AG09319 (cell line): ENCODE data around the gene HIBADH.

ENCODE experiments used
- DNase-seq: peaks from one replicate; pipeline ENCODE4 v3.0.0-alpha.2; 2010; ENCODE audit warnings: low read depth; ENCODE audit errors: extremely low read depth
- CTCF ChIP-seq: IDR thresholded peaks from 2 replicates; pipeline ENCODE4 v1.5.1; 2011; ENCODE audit warnings: low read depth, mild to moderate bottlenecking, inconsistent platforms, low read length, moderate library complexity

Gene HIBADH

GRCh38 chr7:27636326-27637006 is 26.2 kb downstream of the HIBADH start:
- no peak for DNase-seq
- TF ChIP-seq CTCF, result no peak; the same call in 1 of the 2 replicates

GRCh38 chr7:27635728-27636127 is 27.0 kb downstream of the HIBADH start:
- DNase-seq, result no peak
- TF ChIP-seq CTCF, result no peak

- no peak for DNase-seq
- TF ChIP-seq CTCF, result no peak
Measured at GRCh38 chr7:27634671-27635493, 27.8 kb downstream of the HIBADH start.

- DNase-seq, result no peak
- no peak for TF ChIP-seq CTCF
Measured at GRCh38 chr7:27633062-27633461, 29.6 kb downstream of the HIBADH start.

GRCh38 chr7:27631391-27631790 is 31.3 kb downstream of the HIBADH start:
- no peak for DNase-seq
- TF ChIP-seq CTCF, result no peak

- no peak for DNase-seq
- TF ChIP-seq CTCF, result no peak
Measured at GRCh38 chr7:27627146-27627545, 35.5 kb downstream of the HIBADH start.

- DNase-seq, result no peak
- TF ChIP-seq CTCF, result no peak
Measured at GRCh38 chr7:27619492-27619891, 43.2 kb downstream of the HIBADH start.
